H1 (cell line): Measurements from ENCODE around the gene TSNAXIP1. TPM values are rescaled to one million over a fixed set of nuclear protein-coding genes. Genes with fewer than 3 reads are reported as not detected.

Experiments used
- CTCF ChIA-PET: fragments of 300-600 bp; sonication (Branson Sonifier 250); formaldehyde crosslinking; loops from one replicate; lab custom pipeline; 2021; ENCODE audit not compliant: partially characterized antibody; lab: Charles Lee
- POLR2A ChIA-PET: fragments of 300-600 bp; sonication (Branson Sonifier 250); formaldehyde crosslinking; loops from one replicate; lab custom pipeline; 2021; ENCODE audit warnings: inconsistent platforms; ENCODE audit not compliant: partially characterized antibody; lab: Charles Lee
- DNase-seq, 2 experiments: peaks; one replicate each; pipeline versions ENCODE4 v3.0.0 to v3.0.0-alpha.2; 2010 to 2022; ENCODE audit warnings: low spot score in 2 of 2, low read depth in 1 of 2, mixed read lengths in 1 of 2
- FAIRE-seq: peaks from 2 replicates; lab custom pipeline; 2011; peaks lifted over from hg19 to GRCh38; lab: Jason Lieb, UNC
- H2AFZ ChIP-seq: 2 replicates; pipeline ENCODE4 v1.8.1; 2012; ENCODE audit warnings: low read length, inconsistent platforms
- H2AK5ac ChIP-seq: 2 replicates; pipeline ENCODE4 v1.6.1; 2013; ENCODE audit warnings: low read depth, low read length
- H2BK120ac ChIP-seq: replicated peaks from 2 replicates; pipeline ENCODE3; 2013; ENCODE audit warnings: low read depth, low read length, inconsistent platforms
- H2BK12ac ChIP-seq: 2 replicates; pipeline ENCODE4 v1.6.1; 2013; ENCODE audit warnings: low read depth, low read length
- H2BK15ac ChIP-seq: 2 replicates; pipeline ENCODE4 v1.6.1; 2013; ENCODE audit warnings: low read length
- H2BK20ac ChIP-seq: 2 replicates; pipeline ENCODE4 v1.6.1; 2013; ENCODE audit warnings: low read length
- H2BK5ac ChIP-seq: 2 replicates; pipeline ENCODE4 v1.6.1; 2013; ENCODE audit warnings: low read depth, low read length
- H3K14ac ChIP-seq: 2 replicates; pipeline ENCODE4 v1.6.1; 2013; ENCODE audit warnings: inconsistent platforms; ENCODE audit not compliant: insufficient read length
- H3K18ac ChIP-seq: 2 replicates; pipeline ENCODE4 v1.6.1; 2013; ENCODE audit warnings: low read length; ENCODE audit errors: extremely low read depth
- H3K23ac ChIP-seq: 2 replicates; pipeline ENCODE4 v1.6.1; 2013; ENCODE audit warnings: inconsistent platforms; ENCODE audit not compliant: insufficient read length
- H3K23me2 ChIP-seq: 2 replicates; pipeline ENCODE4 v1.6.1; 2013; ENCODE audit warnings: low read depth, low read length
- H3K27ac ChIP-seq: 2 replicates; pipeline ENCODE4 v1.6.1; 2011; ENCODE audit warnings: low read depth, low read length, inconsistent platforms
- H3K27me3 ChIP-seq, 4 experiments: replicated peaks in 1 of 4; 1 replicate in 1 of 4; 2 replicates in 3 of 4; pipeline versions ENCODE4 v1.6.1 to v1.8.1; 2011 to 2013; ENCODE audit warnings: low read length in 3 of 4, mild to moderate bottlenecking in 3 of 4, inconsistent platforms in 2 of 4, mixed read lengths in 2 of 4, moderate library complexity in 1 of 4; ENCODE audit not compliant: control insufficient read depth in 3 of 4, insufficient read depth in 3 of 4; ENCODE audit errors: extremely low read depth in 1 of 4
- H3K36me3 ChIP-seq, 4 experiments: 2 replicates each; pipeline versions ENCODE4 v1.6.1 to v1.8.1; 2011 to 2013; ENCODE audit warnings: mild to moderate bottlenecking in 4 of 4, low read length in 3 of 4, moderate library complexity in 2 of 4, control low read depth in 1 of 4, inconsistent platforms in 1 of 4; ENCODE audit not compliant: insufficient read depth in 4 of 4, control insufficient read depth in 2 of 4
- H3K4ac ChIP-seq: replicated peaks from 2 replicates; pipeline ENCODE3; 2013; ENCODE audit warnings: low read length, low read depth, mixed read lengths, inconsistent platforms; ENCODE audit not compliant: insufficient read length
- H3K4me1 ChIP-seq, 4 experiments: replicated peaks in 1 of 4; 1 replicate in 1 of 4; 2 replicates in 3 of 4; pipeline versions ENCODE4 v1.6.1 to v1.8.1; 2011 to 2013; ENCODE audit warnings: low read length in 3 of 4, inconsistent platforms in 2 of 4, mixed read lengths in 1 of 4; ENCODE audit not compliant: insufficient read depth in 4 of 4, control insufficient read depth in 3 of 4
- H3K4me2 ChIP-seq, 2 experiments: 2 replicates each; pipeline versions ENCODE4 v1.6.1 to v1.8.1; 2011 to 2013; ENCODE audit warnings: low read depth in 2 of 2, low read length in 2 of 2, control low read depth in 1 of 2, inconsistent platforms in 1 of 2, mild to moderate bottlenecking in 1 of 2; ENCODE audit not compliant: insufficient read depth in 1 of 2
- H3K4me3 ChIP-seq, 4 experiments: fragments of 200-600, 300-600 bp in 1 of 4; sonication (generic), shearing (Covaris generic), sonication (Bioruptor Twin) in 1 of 4; 2 replicates each; pipeline versions ENCODE4 v1.5.1 to v1.8.1; 2011 to 2016; ENCODE audit warnings: low read length in 4 of 4, low read depth in 3 of 4, control low read depth in 2 of 4, inconsistent platforms in 2 of 4, mild to moderate bottlenecking in 2 of 4, mixed read lengths in 1 of 4, moderate library complexity in 1 of 4; ENCODE audit not compliant: insufficient read depth in 2 of 4; ENCODE audit errors: extremely low read depth in 1 of 4
- H3K56ac ChIP-seq: replicated peaks from 2 replicates; pipeline ENCODE3; 2013; ENCODE audit warnings: low read depth, mild to moderate bottlenecking, mixed read lengths, low read length, inconsistent platforms; ENCODE audit not compliant: insufficient read length
- H3K79me1 ChIP-seq: 2 replicates; pipeline ENCODE4 v1.6.1; 2013; ENCODE audit warnings: low read depth, low read length, control low read depth
- H3K79me2 ChIP-seq, 2 experiments: 2 replicates each; pipeline versions ENCODE4 v1.6.1 to v1.8.1; 2012 to 2013; ENCODE audit warnings: low read length in 2 of 2, mild to moderate bottlenecking in 2 of 2, inconsistent platforms in 1 of 2; ENCODE audit not compliant: insufficient read depth in 2 of 2, control insufficient read depth in 1 of 2
- H3K9ac ChIP-seq, 4 experiments: replicated peaks in 1 of 4; 1 replicate in 1 of 4; 2 replicates in 3 of 4; pipeline versions ENCODE4 v1.6.1 to v1.8.1; 2011 to 2013; ENCODE audit warnings: low read depth in 3 of 4, low read length in 3 of 4, control low read depth in 2 of 4, mild to moderate bottlenecking in 2 of 4, moderate library complexity in 2 of 4, inconsistent platforms in 1 of 4; ENCODE audit errors: extremely low read depth in 1 of 4
- H3K9me3 ChIP-seq, 2 experiments: 2 replicates each; pipeline versions ENCODE4 v1.6.1 to v1.8.1; 2012 to 2013; ENCODE audit warnings: mild to moderate bottlenecking in 2 of 2, moderate library complexity in 2 of 2, control low read depth in 1 of 2, inconsistent platforms in 1 of 2, low read depth in 1 of 2, low read length in 1 of 2, mixed read lengths in 1 of 2; ENCODE audit not compliant: insufficient read depth in 2 of 2
- H4K20me1 ChIP-seq, 2 experiments: replicated peaks in 1 of 2; 2 replicates each; pipeline versions ENCODE3 to v1.8.1; 2011 to 2013; ENCODE audit warnings: inconsistent platforms in 2 of 2, low read length in 2 of 2, mild to moderate bottlenecking in 1 of 2; ENCODE audit not compliant: insufficient read depth in 2 of 2, control insufficient read depth in 1 of 2
- H4K5ac ChIP-seq: 2 replicates; pipeline ENCODE4 v1.6.1; 2013; ENCODE audit warnings: low read length, low read depth, mixed read lengths, inconsistent platforms; ENCODE audit not compliant: insufficient read length
- H4K8ac ChIP-seq: 2 replicates; pipeline ENCODE4 v1.8.0; 2013; ENCODE audit warnings: mild to moderate bottlenecking, moderate library complexity, low read length, inconsistent platforms; ENCODE audit not compliant: insufficient read depth; ENCODE audit errors: extremely low read depth
- H4K91ac ChIP-seq: replicated peaks from 2 replicates; pipeline ENCODE3; 2013; ENCODE audit warnings: low read length, mixed read lengths, inconsistent platforms; ENCODE audit not compliant: insufficient read length
- EZH2 ChIP-seq: fragments of 200-600 bp; sonication (generic); IDR thresholded peaks from 2 replicates; pipeline ENCODE4 v1.7.1; 2012; ENCODE audit warnings: low read depth, mild to moderate bottlenecking, moderate library complexity, low read length, inconsistent platforms; ENCODE audit not compliant: severe bottlenecking
- RXRA ChIP-seq: IDR thresholded peaks from 2 replicates; pipeline ENCODE4 v1.6.1; 2011; ENCODE audit warnings: low read depth, mild to moderate bottlenecking, low read length, moderate library complexity; ENCODE audit not compliant: insufficient read depth
- SIX5 ChIP-seq: IDR thresholded peaks from 2 replicates; pipeline ENCODE4 v1.6.1; 2011; ENCODE audit warnings: mild to moderate bottlenecking, low read depth, low read length
- SP4 ChIP-seq: IDR thresholded peaks from 2 replicates; pipeline ENCODE4 v1.6.1; 2012; ENCODE audit warnings: low read length, inconsistent platforms
- TAF1 ChIP-seq: IDR thresholded peaks from 2 replicates; pipeline ENCODE4 v1.6.1; 2011; ENCODE audit warnings: mild to moderate bottlenecking, low read depth, low read length
- WGBS, 2 experiments: shearing (Covaris generic) in 1 of 2; methylation state at CpG; one replicate each; pipeline versions ENCODE4 v1.1.6 to v1.1.7; 2013 to 2015; ENCODE audit warnings: low lambda C conversion rate in 2 of 2, mixed read lengths in 2 of 2, inconsistent platforms in 1 of 2, low coverage in 1 of 2, missing lambda C conversion rate in 1 of 2; ENCODE audit not compliant: insufficient replicate concordance in 2 of 2, insufficient coverage in 1 of 2, insufficient read length in 1 of 2; ENCODE audit errors: extremely low coverage in 1 of 2, missing lambda C conversion rate in 1 of 2; 5-methylcytosine and 5-hydroxymethylcytosine counted together
- polyA plus RNA-seq, 7 experiments: library from polyadenylated mRNA; depleted of rRNA in 3 of 7; stranded (reverse) in 5 of 7; unstranded in 2 of 7; fragments of >200 nt in 5 of 7; fragments of 200-250 nt in 2 of 7; gene quantifications; 1 replicate in 5 of 7; 2 replicates in 1 of 7; 4 replicates in 1 of 7; pipeline versions ENCODE4 v1.2.1 to v1.2.3, GENCODE V29; 2011 to 2013; ENCODE audit warnings: missing spikeins in 2 of 7, mixed read lengths in 2 of 7
- total RNA-seq: library from RNA; stranded (reverse); fragmentation: NEBNext Ultra II Directional; extraction: Animal tissue kit (Norgen Biotek cat#: 25700); gene quantifications from 2 replicates; pipeline ENCODE4 v1.2.1, GENCODE V29; 2021

TSNAXIP1 gene
- total and polyA plus RNA-seq, 2 of the 8 experiments (the other 6 are each of a cell fraction or from before 2014, with no cell fraction given), result 0.37 to 0.94 TPM

DNA sequence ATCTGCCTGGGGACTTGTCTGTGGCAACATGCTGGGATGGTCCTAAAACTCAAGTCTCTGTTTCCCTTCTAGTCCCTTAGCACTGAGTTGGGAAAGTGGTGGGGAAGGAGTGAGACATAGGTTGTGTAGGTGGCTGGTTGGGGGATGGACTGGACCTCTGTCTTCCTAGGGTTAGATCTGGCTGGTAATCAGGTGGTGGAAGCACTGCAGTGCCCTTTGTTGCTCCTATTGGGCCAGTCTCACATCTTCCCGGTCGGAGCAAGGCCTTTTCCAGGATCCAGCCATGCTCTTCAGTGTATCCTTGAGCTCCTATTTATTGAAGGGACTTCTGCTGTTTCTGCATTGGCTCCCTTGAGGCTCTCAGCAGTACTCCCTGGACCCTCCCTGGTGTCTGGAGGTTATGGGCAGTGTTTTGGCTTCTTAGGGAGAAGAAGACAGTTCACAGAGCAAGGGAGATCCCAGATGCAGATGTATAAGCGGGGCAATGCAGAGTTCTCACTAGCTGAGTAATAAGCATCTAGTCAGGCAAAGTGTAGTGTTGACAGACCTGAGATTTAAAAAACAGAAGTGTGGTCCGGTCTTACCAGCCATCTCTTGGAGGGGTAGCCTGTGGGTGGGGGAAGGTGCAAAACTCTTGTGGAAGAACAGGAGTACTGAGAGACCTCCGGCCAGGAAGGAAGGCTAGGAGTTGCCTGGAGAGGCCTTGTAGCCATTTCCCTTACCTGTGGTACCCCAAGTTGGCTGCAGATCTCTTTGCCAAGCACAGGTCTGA lies 38.8 kb downstream of the TSNAXIP1 start:
- Histone ChIP-seq H4K8ac (no peak overlapping the region; the same call in 1 of the 2 replicates), H2AFZ (no peak overlapping the region), H3K4me1 (peaks cover 8 to 32% (median 17%) of the 10 kb centered on the region in 4 experiments), H3K4ac (no peak overlapping the region), H3K14ac (no peak overlapping the region), H3K4me2 (peak overlapping the region; percentile 90 to 94), H3K23me2 (peaks cover 22% of the 10 kb centered on the region), H2BK20ac (no peak overlapping the region), H3K23ac (no peak overlapping the region), H3K27ac (peak overlapping the region; percentile 80), H3K9ac (peak overlapping the region in 3 of 4 experiments; percentile 35 to 69 (median 43); a peak in 5 of 7 replicates), H2BK5ac (peak overlapping the region; percentile 75; the same call in 1 of the 2 replicates), H4K5ac (peak overlapping the region; percentile 82), H3K9me3 (no peaks in the 10 kb centered on the region), H3K79me2 (peaks cover 16 to 58% of the 10 kb centered on the region in 2 experiments), H4K91ac (no peak overlapping the region), H3K79me1 (peaks cover 14% of the 10 kb centered on the region), H3K56ac (no peak overlapping the region), H3K4me3 (peak overlapping the region; percentile 56 to 92 (median 79)), H3K18ac (no peak overlapping the region), H4K20me1 (peaks cover 18 to 22% of the 10 kb centered on the region in 2 experiments), H2AK5ac (peak overlapping the region; percentile 61; the same call in 1 of the 2 replicates), H3K27me3 (no peaks in the 10 kb centered on the region), H2BK12ac (peak overlapping the region; percentile 13; the same call in 1 of the 2 replicates), H2BK120ac (no peak overlapping the region), H2BK15ac (peak overlapping the region; percentile 61; the same call in 1 of the 2 replicates), H3K36me3 (peaks cover 0 to 4% (median 0%) of the 10 kb centered on the region in 4 experiments; a peak in 2 of 8 replicates)
- no peak for FAIRE-seq
- 75% methylated on average over 5 of the region's 5 CpGs; no CpG with 5 or more reads in 1 of the 2 experiments for WGBS, 2 experiments
- CTCF ChIA-PET, result interaction anchor here (0.6 to 10.2 kb wide), 15 partner anchors 9 to 304 kb away, joined by 3 to 123 read pairs (median 4); no protein-coding TSS in a partner anchor
- POLR2A ChIA-PET, result interaction anchor here (0.7 to 11.7 kb wide), 12 partner anchors 10 to 1981 kb away, joined by 3 to 100 read pairs (median 4); partner anchors contain the start of genes EDC4, PSKH1, RANBP10 and TSNAXIP1
- DNase-seq, result no peak
- TF ChIP-seq SIX5 (no peak), RXRA (no peak), SP4 (no peak), TAF1 (no peak), EZH2 (no peak)
